A673 (cell line): ENCODE results near the gene PPP6R2.
"Not testable (repeated sequence)": the region's sequence is repeated elsewhere in the genome, so short reads cannot be mapped to it uniquely, and the experiment has no call there.

Experiments used
- EZH2 ChIP-seq: fragments of 200-600 bp; sonication (generic); IDR thresholded peaks from 2 replicates; pipeline ENCODE4 v1.6.1; 2017; ENCODE audit warnings: borderline replicate concordance, low read depth, mild to moderate bottlenecking, mixed read lengths, antibody characterized with exemption, low read length; ENCODE audit not compliant: poor library complexity, severe bottlenecking
- TF ChIP-seq, protein P1 (sequence below): fragments of 300-800, 200-600 bp; sonication (generic); conservative IDR thresholded peaks from 2 replicates; pipeline ENCODE4 v1.5.1; 2017; ENCODE audit warnings: low read depth, mild to moderate bottlenecking, antibody characterized with exemption, low read length, moderate library complexity, mixed read lengths

DNA sequence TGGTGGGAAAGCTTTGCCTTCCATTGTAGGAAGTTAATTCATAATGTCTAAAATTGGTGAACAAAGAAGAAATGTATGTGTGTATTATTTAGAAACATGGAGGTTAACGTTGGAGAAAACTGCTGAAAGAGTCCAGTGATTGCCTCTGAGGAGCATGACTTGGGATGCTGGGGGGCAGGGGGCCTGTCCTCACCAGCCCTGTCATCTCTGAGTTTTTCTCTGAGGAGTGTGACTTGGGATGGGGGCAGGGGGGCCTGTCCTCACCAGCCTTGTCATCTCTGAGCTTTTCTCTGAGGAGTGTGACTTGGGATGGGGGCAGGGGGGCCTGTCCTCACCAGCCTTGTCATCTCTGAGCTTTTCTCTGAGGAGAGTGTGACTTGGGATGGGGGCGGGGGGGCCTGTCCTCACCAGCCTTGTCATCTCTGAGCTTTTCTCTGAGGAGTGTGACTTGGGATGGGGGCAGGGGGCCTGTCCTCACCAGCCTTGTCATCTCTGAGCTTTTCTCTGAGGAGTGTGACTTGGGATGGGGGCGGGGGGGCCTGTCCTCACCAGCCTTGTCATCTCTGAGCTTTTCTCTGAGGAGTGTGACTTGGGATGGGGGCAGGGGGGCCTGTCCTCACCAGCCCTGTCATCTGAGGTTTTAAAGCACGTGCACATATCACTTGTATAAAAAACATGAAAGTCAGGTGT is 54.4 kb downstream of the PPP6R2 start:
- TF ChIP-seq, protein P1, sequence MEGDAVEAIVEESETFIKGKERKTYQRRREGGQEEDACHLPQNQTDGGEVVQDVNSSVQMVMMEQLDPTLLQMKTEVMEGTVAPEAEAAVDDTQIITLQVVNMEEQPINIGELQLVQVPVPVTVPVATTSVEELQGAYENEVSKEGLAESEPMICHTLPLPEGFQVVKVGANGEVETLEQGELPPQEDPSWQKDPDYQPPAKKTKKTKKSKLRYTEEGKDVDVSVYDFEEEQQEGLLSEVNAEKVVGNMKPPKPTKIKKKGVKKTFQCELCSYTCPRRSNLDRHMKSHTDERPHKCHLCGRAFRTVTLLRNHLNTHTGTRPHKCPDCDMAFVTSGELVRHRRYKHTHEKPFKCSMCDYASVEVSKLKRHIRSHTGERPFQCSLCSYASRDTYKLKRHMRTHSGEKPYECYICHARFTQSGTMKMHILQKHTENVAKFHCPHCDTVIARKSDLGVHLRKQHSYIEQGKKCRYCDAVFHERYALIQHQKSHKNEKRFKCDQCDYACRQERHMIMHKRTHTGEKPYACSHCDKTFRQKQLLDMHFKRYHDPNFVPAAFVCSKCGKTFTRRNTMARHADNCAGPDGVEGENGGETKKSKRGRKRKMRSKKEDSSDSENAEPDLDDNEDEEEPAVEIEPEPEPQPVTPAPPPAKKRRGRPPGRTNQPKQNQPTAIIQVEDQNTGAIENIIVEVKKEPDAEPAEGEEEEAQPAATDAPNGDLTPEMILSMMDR = not testable (repeated sequence)
- not testable (repeated sequence) for TF ChIP-seq EZH2
